Trophoblast cell (in vitro differentiated cells and primary cell): ENCODE results near the gene MGA.

Experiments used
- DNase-seq, 2 donors: peaks; one replicate each; pipeline ENCODE4 v3.0.0-alpha.2; 2016
- H2AFZ ChIP-seq: 2 replicates; pipeline ENCODE4 v1.6.1; 2013; ENCODE audit warnings: low read length, moderate library complexity, mild to moderate bottlenecking; ENCODE audit not compliant: insufficient read depth, poor library complexity
- H2AK5ac ChIP-seq: 2 replicates; pipeline ENCODE4 v1.6.1; 2013; ENCODE audit warnings: mild to moderate bottlenecking, low read length
- H2BK120ac ChIP-seq: 2 replicates; pipeline ENCODE4 v1.6.1; 2013; ENCODE audit warnings: low read length, mild to moderate bottlenecking, moderate library complexity; ENCODE audit not compliant: insufficient read depth, poor library complexity
- H2BK12ac ChIP-seq: 2 replicates; pipeline ENCODE4 v1.6.1; 2013; ENCODE audit warnings: mild to moderate bottlenecking, low read length, moderate library complexity
- H2BK5ac ChIP-seq: 2 replicates; pipeline ENCODE4 v1.6.1; 2013; ENCODE audit warnings: low read length, low read depth, moderate library complexity, mild to moderate bottlenecking; ENCODE audit not compliant: poor library complexity
- H3K14ac ChIP-seq: 2 replicates; pipeline ENCODE4 v1.6.1; 2013; ENCODE audit warnings: mild to moderate bottlenecking, low read length
- H3K18ac ChIP-seq: 2 replicates; pipeline ENCODE4 v1.6.1; 2013; ENCODE audit warnings: mild to moderate bottlenecking, low read length
- H3K23ac ChIP-seq: 2 replicates; pipeline ENCODE4 v1.6.1; 2013; ENCODE audit warnings: low read length
- H3K27ac ChIP-seq: 2 replicates; pipeline ENCODE4 v1.5.1; 2013; ENCODE audit warnings: low read depth, mild to moderate bottlenecking, inconsistent platforms, low read length, moderate library complexity
- H3K27me3 ChIP-seq: 2 replicates; pipeline ENCODE4 v1.6.1; 2013; ENCODE audit warnings: inconsistent platforms, mild to moderate bottlenecking, low read length, moderate library complexity; ENCODE audit not compliant: insufficient read depth
- H3K36me3 ChIP-seq, 2 experiments: 1 replicate in 1 of 2; 2 replicates in 1 of 2; pipeline ENCODE4 v1.6.1; 2013; ENCODE audit warnings: low read length in 2 of 2, mild to moderate bottlenecking in 2 of 2, moderate library complexity in 1 of 2; ENCODE audit not compliant: insufficient read depth in 2 of 2, control insufficient read depth in 1 of 2
- H3K4ac ChIP-seq: 2 replicates; pipeline ENCODE4 v1.6.1; 2013; ENCODE audit warnings: low read depth, mild to moderate bottlenecking, low read length, moderate library complexity
- H3K4me1 ChIP-seq, 2 experiments: 1 replicate in 1 of 2; 2 replicates in 1 of 2; pipeline ENCODE4 v1.6.1; 2013; ENCODE audit warnings: low read length in 2 of 2, mild to moderate bottlenecking in 2 of 2, moderate library complexity in 1 of 2; ENCODE audit not compliant: insufficient read depth in 2 of 2, control insufficient read depth in 1 of 2
- H3K4me2 ChIP-seq: 2 replicates; pipeline ENCODE4 v1.6.1; 2013; ENCODE audit warnings: inconsistent platforms, mild to moderate bottlenecking, low read length, moderate library complexity
- H3K4me3 ChIP-seq: 2 replicates; pipeline ENCODE4 v1.5.1; 2013; ENCODE audit warnings: mild to moderate bottlenecking, low read depth, low read length, inconsistent platforms
- H3K79me1 ChIP-seq: one replicate; pipeline ENCODE4 v1.6.1; 2013; ENCODE audit warnings: low read length
- H3K79me2 ChIP-seq: 2 replicates; pipeline ENCODE4 v1.6.1; 2013; ENCODE audit warnings: low read length, mild to moderate bottlenecking; ENCODE audit not compliant: control insufficient read depth, insufficient read depth, poor library complexity
- H3K9ac ChIP-seq: 2 replicates; pipeline ENCODE4 v1.6.1; 2013; ENCODE audit warnings: mild to moderate bottlenecking, low read length
- H3K9me3 ChIP-seq: 2 replicates; pipeline ENCODE4 v1.6.1; 2013; ENCODE audit warnings: low read depth, mild to moderate bottlenecking, control low read depth, inconsistent platforms, low read length; ENCODE audit not compliant: insufficient read depth
- H4K12ac ChIP-seq: 2 replicates; pipeline ENCODE4 v1.6.1; 2013; ENCODE audit warnings: low read depth, mild to moderate bottlenecking, low read length, moderate library complexity
- H4K8ac ChIP-seq: 2 replicates; pipeline ENCODE4 v1.6.1; 2013; ENCODE audit warnings: low read depth, mild to moderate bottlenecking, low read length, moderate library complexity
- H4K91ac ChIP-seq: one replicate; pipeline ENCODE4 v1.6.1; 2013; ENCODE audit warnings: low read depth, mild to moderate bottlenecking, low read length, moderate library complexity
- WGBS: extraction: QIAGEN DNeasy Blood & Tissue Kit; methylation state at CpG from one replicate; pipeline ENCODE4 v1.1.7; 2013; ENCODE audit warnings: missing lambda C conversion rate; ENCODE audit not compliant: insufficient read length, insufficient coverage; ENCODE audit errors: extremely low coverage; 5-methylcytosine and 5-hydroxymethylcytosine counted together

Gene MGA

GRCh38 chr15:41695750-41696436, 35.7 kb downstream of the MGA start:
- H3K4ac ChIP-seq: no peak overlapping the region
- no peak overlapping the region for H2BK5ac ChIP-seq
- peak; percentile 31 to 54 for DNase-seq
- H3K79me1 ChIP-seq: no peaks in the 10 kb centered on the region
- no peak overlapping the region for H4K8ac ChIP-seq
- WGBS: no CpG with 5 or more reads among the region's 8 CpGs
- H3K18ac ChIP-seq: no peak overlapping the region
- H2BK12ac ChIP-seq: no peak overlapping the region
- H2AFZ ChIP-seq: no peak overlapping the region
- no peak overlapping the region for H3K4me3 ChIP-seq
- H3K27me3 ChIP-seq: no peaks in the 10 kb centered on the region
- H3K4me2 ChIP-seq: no peak overlapping the region
- H3K14ac ChIP-seq: no peak overlapping the region
- H4K12ac ChIP-seq: no peak overlapping the region
- H3K23ac ChIP-seq: no peak overlapping the region
- H3K79me2 ChIP-seq: peaks cover 3% of the 10 kb centered on the region
- H3K4me1 ChIP-seq: no peaks in the 10 kb centered on the region
- peaks cover 6 to 7% of the 10 kb centered on the region in 2 experiments for H3K36me3 ChIP-seq
- no peak overlapping the region for H3K27ac ChIP-seq
- no peak overlapping the region for H2AK5ac ChIP-seq
- H3K9ac ChIP-seq: no peak overlapping the region
- H3K9me3 ChIP-seq: no peaks in the 10 kb centered on the region
- no peak overlapping the region for H4K91ac ChIP-seq
- no peak overlapping the region for H2BK120ac ChIP-seq

- no peak overlapping the region for H3K4me3 ChIP-seq
- no peak overlapping the region for H4K8ac ChIP-seq
- no peak overlapping the region for H3K4ac ChIP-seq
- no peaks in the 10 kb centered on the region for H3K4me1 ChIP-seq
- no peak overlapping the region for H3K27ac ChIP-seq
- no peak overlapping the region for H2AK5ac ChIP-seq
- H2BK120ac ChIP-seq: no peak overlapping the region
- H3K18ac ChIP-seq: no peak overlapping the region
- H3K23ac ChIP-seq: no peak overlapping the region
- H3K27me3 ChIP-seq: no peaks in the 10 kb centered on the region
- H2AFZ ChIP-seq: no peak overlapping the region
- no peaks in the 10 kb centered on the region for H3K9me3 ChIP-seq
- no peak overlapping the region for H4K91ac ChIP-seq
- H3K14ac ChIP-seq: no peak overlapping the region
- no CpG with 5 or more reads among the region's 2 CpGs for WGBS
- H2BK12ac ChIP-seq: no peak overlapping the region
- no peaks in the 10 kb centered on the region for H3K79me2 ChIP-seq
- H3K9ac ChIP-seq: no peak overlapping the region
- no peak overlapping the region for H4K12ac ChIP-seq
- no peak overlapping the region for H2BK5ac ChIP-seq
- peaks cover 6 to 7% of the 10 kb centered on the region in 2 experiments for H3K36me3 ChIP-seq
- no peak for DNase-seq
- no peaks in the 10 kb centered on the region for H3K79me1 ChIP-seq
- H3K4me2 ChIP-seq: no peak overlapping the region
Measured at GRCh38 chr15:41698779-41699178, 38.6 kb downstream of the MGA start.

- H4K12ac ChIP-seq: no peak overlapping the region
- no peak overlapping the region for H2BK120ac ChIP-seq
- no peak overlapping the region for H3K9ac ChIP-seq
- H3K23ac ChIP-seq: no peak overlapping the region
- no peak overlapping the region for H3K14ac ChIP-seq
- H3K4me1 ChIP-seq: peaks cover 0 to 5% of the 10 kb centered on the region in 2 experiments
- H3K27ac ChIP-seq: no peak overlapping the region
- no peaks in the 10 kb centered on the region for H3K9me3 ChIP-seq
- no peak overlapping the region for H2AK5ac ChIP-seq
- no peaks in the 10 kb centered on the region for H3K79me2 ChIP-seq
- no peak for DNase-seq
- H3K79me1 ChIP-seq: no peaks in the 10 kb centered on the region
- no peak overlapping the region for H4K8ac ChIP-seq
- no peak overlapping the region for H3K18ac ChIP-seq
- H2AFZ ChIP-seq: no peak overlapping the region
- H2BK5ac ChIP-seq: no peak overlapping the region
- H3K4ac ChIP-seq: no peak overlapping the region
- H4K91ac ChIP-seq: no peak overlapping the region
- H2BK12ac ChIP-seq: no peak overlapping the region
- peaks cover 2 to 5% of the 10 kb centered on the region in 2 experiments for H3K36me3 ChIP-seq
- no peaks in the 10 kb centered on the region for H3K27me3 ChIP-seq
- H3K4me3 ChIP-seq: no peak overlapping the region
- H3K4me2 ChIP-seq: no peak overlapping the region
Measured at GRCh38 chr15:41703120-41703519, 42.9 kb downstream of the MGA start.

- Histone ChIP-seq H3K9me3 (no peaks in the 10 kb centered on the region), H3K79me2 (no peaks in the 10 kb centered on the region), H2AFZ (no peak overlapping the region), H2BK5ac (no peak overlapping the region), H2BK120ac (no peak overlapping the region), H3K27ac (no peak overlapping the region), H3K4me2 (no peak overlapping the region), H4K8ac (no peak overlapping the region), H3K79me1 (no peaks in the 10 kb centered on the region), H2AK5ac (no peak overlapping the region), H4K12ac (no peak overlapping the region), H3K27me3 (no peaks in the 10 kb centered on the region), H3K9ac (no peak overlapping the region), H4K91ac (no peak overlapping the region), H3K4ac (no peak overlapping the region), H3K4me1 (no peaks in the 10 kb centered on the region), H3K36me3 (peaks cover 18% of the 10 kb centered on the region in 2 experiments), H3K14ac (no peak overlapping the region), H2BK12ac (no peak overlapping the region), H3K23ac (no peak overlapping the region), H3K4me3 (no peak overlapping the region), H3K18ac (no peak overlapping the region)
- no CpG with 5 or more reads among the region's 6 CpGs for WGBS
- DNase-seq: no peak
Measured at GRCh38 chr15:41713047-41713446, 52.8 kb downstream of the MGA start.
